ENCODE data around the gene MED16. TPM values are rescaled to one million over a fixed set of nuclear protein-coding genes. Genes with fewer than 3 reads are reported as not detected.

MED16 gene
- total and polyA plus RNA-seq, 8 donors = 16.7 to 126 (median 74.0) TPM

DNA sequence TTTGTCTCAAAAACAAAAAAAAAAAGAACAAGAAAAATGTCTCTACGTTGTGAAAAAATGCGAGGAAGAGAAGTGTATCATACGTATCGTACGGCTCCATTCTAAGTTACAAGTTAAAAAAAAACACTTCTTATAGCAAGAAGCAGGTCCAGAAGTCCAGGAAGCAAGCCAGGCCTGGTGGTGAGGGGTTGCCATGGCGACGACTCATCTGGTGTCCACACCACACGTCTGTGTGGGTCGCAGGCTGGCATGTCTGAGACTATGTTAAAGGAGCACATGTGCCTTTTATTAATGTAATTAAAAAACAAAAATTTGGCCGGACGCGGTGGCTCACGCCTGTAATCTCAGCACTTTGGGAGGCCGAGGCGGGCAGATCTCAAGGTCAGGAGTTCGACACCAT, 5.9 kb downstream of the MED16 start:
- Histone ChIP-seq H3K4me3 (no peak overlapping the region), H3K9me3 (no peaks in the 10 kb centered on the region), H3K27me3 (no peaks in the 10 kb centered on the region), H3K36me3 (peaks cover 44 to 90% (median 89%) of the 10 kb centered on the region in 4 donors), H3K27ac (no peak overlapping the region), H3K4me1 (peaks cover 3 to 16% (median 12%) of the 10 kb centered on the region in 4 donors)
- TF ChIP-seq, protein P1, sequence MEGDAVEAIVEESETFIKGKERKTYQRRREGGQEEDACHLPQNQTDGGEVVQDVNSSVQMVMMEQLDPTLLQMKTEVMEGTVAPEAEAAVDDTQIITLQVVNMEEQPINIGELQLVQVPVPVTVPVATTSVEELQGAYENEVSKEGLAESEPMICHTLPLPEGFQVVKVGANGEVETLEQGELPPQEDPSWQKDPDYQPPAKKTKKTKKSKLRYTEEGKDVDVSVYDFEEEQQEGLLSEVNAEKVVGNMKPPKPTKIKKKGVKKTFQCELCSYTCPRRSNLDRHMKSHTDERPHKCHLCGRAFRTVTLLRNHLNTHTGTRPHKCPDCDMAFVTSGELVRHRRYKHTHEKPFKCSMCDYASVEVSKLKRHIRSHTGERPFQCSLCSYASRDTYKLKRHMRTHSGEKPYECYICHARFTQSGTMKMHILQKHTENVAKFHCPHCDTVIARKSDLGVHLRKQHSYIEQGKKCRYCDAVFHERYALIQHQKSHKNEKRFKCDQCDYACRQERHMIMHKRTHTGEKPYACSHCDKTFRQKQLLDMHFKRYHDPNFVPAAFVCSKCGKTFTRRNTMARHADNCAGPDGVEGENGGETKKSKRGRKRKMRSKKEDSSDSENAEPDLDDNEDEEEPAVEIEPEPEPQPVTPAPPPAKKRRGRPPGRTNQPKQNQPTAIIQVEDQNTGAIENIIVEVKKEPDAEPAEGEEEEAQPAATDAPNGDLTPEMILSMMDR (IDR thresholded peaks at IDR 0.05) = no peak
- TF ChIP-seq EP300 (IDR thresholded peaks at IDR 0.05) (no peak), POLR2A (IDR thresholded peaks at IDR 0.05) (no peak), POLR2AphosphoS5 (IDR thresholded peaks at IDR 0.05) (no peak)
- peak in 1 of 2 donors; percentile 55 for DNase-seq
- WGBS, 5 donors = 83 to 88% (median 86%) methylated on average over 16 of the region's 16 CpGs
- intact Hi-C loops (cut with DNase I; ENCODE audit: low total_unique reads) = no loop called here

DNA sequence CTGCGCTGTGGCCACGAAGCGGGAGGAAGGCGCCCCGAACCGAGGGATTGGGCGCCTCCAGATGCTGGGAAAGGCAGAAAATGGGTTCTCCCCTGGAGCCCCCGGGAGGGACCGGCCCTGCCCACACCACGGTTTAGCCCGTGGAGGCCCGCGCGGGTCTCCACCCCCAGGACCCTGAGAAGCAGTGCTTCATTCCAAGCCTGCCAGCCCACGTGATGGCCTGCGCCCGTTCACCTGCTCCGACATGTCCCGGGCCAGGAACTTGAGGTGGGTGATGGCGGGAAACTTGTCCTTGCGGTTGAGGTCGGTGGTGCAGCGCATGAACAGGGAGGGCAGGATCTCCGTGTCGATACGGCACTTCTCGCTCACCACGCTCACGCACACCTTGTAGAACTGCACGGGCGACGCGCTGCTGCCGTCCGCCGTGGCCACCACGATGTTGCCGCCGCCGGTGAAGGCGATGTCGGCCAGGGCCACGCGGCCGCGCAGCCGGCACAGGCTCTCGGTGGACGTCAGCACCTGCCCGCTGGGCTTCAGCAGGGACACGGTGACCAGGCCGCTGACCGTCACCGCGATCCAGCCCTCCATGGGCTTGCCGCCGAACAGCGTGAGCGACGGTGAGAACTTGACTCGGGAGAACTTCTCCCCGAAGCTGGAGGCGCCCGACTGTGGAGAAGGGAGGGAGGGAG, 7.3 kb downstream of the MED16 start:
- Histone ChIP-seq H3K9me3 (no peaks in the 10 kb centered on the region), H3K4me3 (no peak overlapping the region), H3K4me1 (peaks cover 0 to 2% (median 0%) of the 10 kb centered on the region in 4 donors), H3K36me3 (peaks cover 57 to 100% (median 99%) of the 10 kb centered on the region in 4 donors), H3K27ac (no peak overlapping the region), H3K27me3 (no peaks in the 10 kb centered on the region)
- intact Hi-C loops (cut with DNase I; ENCODE audit: low total_unique reads) = no loop called here
- WGBS, 5 donors = 95 to 98% (median 96%) methylated on average over 52 to 64 of the region's 64 CpGs
- DNase-seq = no peak
- no peak for TF ChIP-seq POLR2AphosphoS5 (IDR thresholded peaks at IDR 0.05)
- TF ChIP-seq, protein P1 (IDR thresholded peaks at IDR 0.05) = no peak
- TF ChIP-seq EP300 (IDR thresholded peaks at IDR 0.05) = no peak
- no peak for TF ChIP-seq POLR2A (IDR thresholded peaks at IDR 0.05)

DNA sequence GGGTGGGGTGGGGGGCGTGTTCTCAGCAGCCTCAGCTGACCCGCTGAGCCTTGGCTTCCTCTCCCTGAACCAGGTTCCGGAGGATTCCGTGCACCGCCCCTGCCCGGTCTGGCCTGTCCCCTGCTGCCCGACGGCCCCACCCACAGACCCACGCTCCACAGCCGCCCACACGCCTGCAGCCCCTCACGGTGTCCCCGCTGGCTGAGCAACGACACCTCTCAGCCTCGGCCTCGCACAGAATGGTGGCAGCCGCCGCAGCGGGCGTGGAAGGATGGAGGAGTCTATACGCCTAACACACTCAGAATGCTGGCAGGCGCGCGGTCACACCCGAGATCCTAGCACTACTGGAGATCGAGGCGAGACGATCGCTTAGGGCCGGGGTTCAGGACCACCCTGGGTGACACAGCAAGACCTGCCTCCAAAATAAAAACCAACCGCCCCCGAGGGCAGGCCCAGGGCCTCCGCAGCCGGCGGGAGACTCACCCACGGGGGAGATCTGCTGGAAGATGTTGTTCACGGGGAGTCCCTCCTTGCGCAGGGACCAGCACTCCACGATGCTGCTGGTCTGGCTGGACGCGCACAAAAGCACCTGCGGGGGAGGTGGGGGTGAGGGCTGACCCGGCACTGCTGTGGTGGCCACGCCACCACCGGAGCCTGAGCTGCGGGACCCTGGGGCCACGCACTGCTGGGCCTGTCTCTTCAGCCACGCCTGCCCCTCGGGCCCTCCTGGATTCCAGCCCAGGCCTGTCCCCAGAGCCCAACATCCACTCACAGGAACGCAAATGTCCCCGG, 8.4 kb downstream of the MED16 start:
- Histone ChIP-seq H3K9me3 (no peaks in the 10 kb centered on the region), H3K4me1 (peaks cover 0 to 4% (median 0%) of the 10 kb centered on the region in 4 donors), H3K36me3 (peaks cover 62 to 100% (median 99%) of the 10 kb centered on the region in 4 donors), H3K4me3 (no peak overlapping the region), H3K27ac (no peak overlapping the region), H3K27me3 (no peaks in the 10 kb centered on the region)
- no peak for DNase-seq
- TF ChIP-seq, protein P1 (IDR thresholded peaks at IDR 0.05) = no peak
- TF ChIP-seq POLR2AphosphoS5 (IDR thresholded peaks at IDR 0.05) (no peak), POLR2A (IDR thresholded peaks at IDR 0.05) (no peak), EP300 (IDR thresholded peaks at IDR 0.05) (no peak)
- intact Hi-C loops (cut with DNase I; ENCODE audit: low total_unique reads) = no loop called here
- WGBS, 5 donors = 92 to 95% (median 95%) methylated on average over 31 to 51 of the region's 51 CpGs

DNA sequence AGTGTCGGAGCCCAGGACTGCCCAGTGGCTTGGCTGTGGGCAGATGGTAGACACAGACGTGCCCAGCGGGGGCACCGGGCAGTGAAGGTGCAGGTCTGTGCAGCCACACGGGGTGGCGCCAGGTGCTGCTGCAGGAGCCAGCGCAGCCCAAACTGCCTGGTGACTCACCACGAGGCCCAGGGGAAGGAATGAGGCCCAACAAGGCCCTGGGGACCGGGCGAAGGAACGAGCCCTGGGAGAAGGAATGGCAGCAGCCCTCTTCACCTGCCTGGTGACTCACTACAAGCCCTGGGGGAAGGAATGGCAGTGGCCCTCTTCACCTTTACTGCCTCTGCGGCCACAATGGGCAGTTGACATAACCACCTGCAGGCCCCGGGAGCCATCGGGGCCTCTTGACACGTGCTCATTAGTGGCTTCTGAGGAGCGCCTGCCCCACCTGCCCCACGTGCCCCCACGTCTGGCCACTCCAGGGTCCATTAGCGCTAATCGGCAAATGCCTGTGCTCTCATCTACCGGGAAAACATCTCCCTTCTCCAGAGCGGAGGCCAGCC, 9.3 kb downstream of the MED16 start:
- 81 to 91% (median 89%) methylated on average over 18 to 22 of the region's 22 CpGs for WGBS, 5 donors

More for the DNA sequence above, 9.3 kb downstream of the MED16 start:
- TF ChIP-seq, protein P1 (IDR thresholded peaks at IDR 0.05) = no peak
- TF ChIP-seq POLR2A (IDR thresholded peaks at IDR 0.05) (no peak), POLR2AphosphoS5 (IDR thresholded peaks at IDR 0.05) (no peak), EP300 (IDR thresholded peaks at IDR 0.05) (no peak)
- intact Hi-C loops (cut with DNase I; ENCODE audit: low total_unique reads) = no loop called here
- peaks cover 0 to 4% (median 0%) of the 10 kb centered on the region in 4 donors for H3K4me1 ChIP-seq
- no peak overlapping the region for H3K4me3 ChIP-seq
- DNase-seq = peak in 1 of 2 donors; percentile 54
- H3K27me3 ChIP-seq = no peaks in the 10 kb centered on the region
- H3K36me3 ChIP-seq = peaks cover 56 to 100% (median 99%) of the 10 kb centered on the region in 4 donors
- H3K9me3 ChIP-seq = no peaks in the 10 kb centered on the region
- no peak overlapping the region for H3K27ac ChIP-seq

Data from stomach (tissue), 9 donors.